IMR-90 (cell line): Measurements from ENCODE around the gene CCDC51.

Source experiments
- CEBPB ChIP-seq: IDR thresholded peaks from 2 replicates; pipeline ENCODE4 v1.6.1; 2012; ENCODE audit warnings: low read depth, low read length, improper control_type of control experiment
- CHD1 ChIP-seq: IDR thresholded peaks from 2 replicates; pipeline ENCODE4 v1.6.1; 2012; ENCODE audit warnings: low read depth, low read length, improper control_type of control experiment
- MAFK ChIP-seq: IDR thresholded peaks from 2 replicates; pipeline ENCODE4 v1.6.1; 2012; ENCODE audit warnings: low read depth, low read length, improper control_type of control experiment
- MAZ ChIP-seq: IDR thresholded peaks from 2 replicates; pipeline ENCODE4 v1.6.1; 2012; ENCODE audit warnings: low read depth, mild to moderate bottlenecking, low read length, improper control_type of control experiment, moderate library complexity, borderline replicate concordance
- MXI1 ChIP-seq: IDR thresholded peaks from 2 replicates; pipeline ENCODE4 v1.6.1; 2012; ENCODE audit warnings: low read depth, mild to moderate bottlenecking, low read length, moderate library complexity, borderline replicate concordance
- POLR2A ChIP-seq: IDR thresholded peaks from 2 replicates; pipeline ENCODE4 v1.6.1; 2012; ENCODE audit warnings: mild to moderate bottlenecking, low read depth, low read length
- RAD21 ChIP-seq: IDR thresholded peaks from 2 replicates; pipeline ENCODE4 v1.6.1; 2012; ENCODE audit warnings: low read length, improper control_type of control experiment
- RCOR1 ChIP-seq: IDR thresholded peaks from 2 replicates; pipeline ENCODE4 v1.6.1; 2012; ENCODE audit warnings: mild to moderate bottlenecking, low read length, improper control_type of control experiment; ENCODE audit not compliant: insufficient replicate concordance
- RFX5 ChIP-seq: IDR thresholded peaks from 2 replicates; pipeline ENCODE4 v1.8.0; 2012; ENCODE audit warnings: low read depth, mild to moderate bottlenecking, low read length, moderate library complexity
- SMC3 ChIP-seq: fragments of 150-350 bp; IDR thresholded peaks from 2 replicates; pipeline ENCODE4 v1.6.1; 2016; ENCODE audit warnings: low read depth, mild to moderate bottlenecking, antibody characterized with exemption, low read length, moderate library complexity
- TF ChIP-seq, protein P1 (sequence below): conservative IDR thresholded peaks from 2 replicates; pipeline ENCODE4 v1.5.1; 2012; ENCODE audit warnings: mild to moderate bottlenecking, low read depth, low read length, improper control_type of control experiment
- TF ChIP-seq, protein P2 (sequence below): fragments of 150-350 bp; IDR thresholded peaks from 2 replicates; pipeline ENCODE4 v1.6.1; 2017; ENCODE audit warnings: mild to moderate bottlenecking, antibody characterized with exemption, low read length, low read depth
- TF ChIP-seq, protein P3 (sequence below): fragments of 150-350 bp; IDR thresholded peaks from 2 replicates; pipeline ENCODE4 v1.6.1; 2016; ENCODE audit warnings: low read depth, mild to moderate bottlenecking, low read length, moderate library complexity, borderline replicate concordance

DNA sequence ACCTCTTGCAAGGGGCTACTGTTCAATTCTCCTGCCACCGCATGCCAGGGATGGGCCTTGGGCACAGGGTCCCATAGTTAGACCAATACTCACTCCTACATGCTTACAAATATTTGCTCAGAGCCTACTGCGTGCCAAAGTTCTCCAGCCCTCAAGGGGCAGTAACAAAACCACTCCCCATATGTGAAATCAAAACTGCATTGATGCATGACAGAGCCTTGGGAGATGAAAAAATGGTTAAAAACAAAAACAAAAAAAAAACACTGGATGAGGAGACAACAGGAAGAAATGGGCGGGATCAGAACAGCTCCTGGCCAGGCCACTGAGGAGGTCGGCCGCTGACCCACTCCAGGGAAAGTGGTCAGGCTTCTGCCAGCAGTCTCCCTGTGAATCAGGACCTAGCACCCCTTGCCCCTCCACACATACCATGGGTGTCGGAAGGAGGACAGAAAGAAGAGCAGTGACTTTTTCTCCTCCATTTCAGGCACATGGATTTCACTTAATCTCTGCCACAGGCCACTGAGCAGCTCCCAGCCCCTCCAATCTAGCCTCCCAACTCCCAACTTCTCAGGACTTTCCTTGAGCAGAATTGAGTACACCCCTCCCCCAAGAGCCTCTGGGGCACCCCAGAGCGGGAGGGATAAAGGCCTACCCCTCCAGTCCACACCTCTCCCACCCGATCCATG is 12.8 kb downstream of the CCDC51 start:
- TF ChIP-seq, protein P1, sequence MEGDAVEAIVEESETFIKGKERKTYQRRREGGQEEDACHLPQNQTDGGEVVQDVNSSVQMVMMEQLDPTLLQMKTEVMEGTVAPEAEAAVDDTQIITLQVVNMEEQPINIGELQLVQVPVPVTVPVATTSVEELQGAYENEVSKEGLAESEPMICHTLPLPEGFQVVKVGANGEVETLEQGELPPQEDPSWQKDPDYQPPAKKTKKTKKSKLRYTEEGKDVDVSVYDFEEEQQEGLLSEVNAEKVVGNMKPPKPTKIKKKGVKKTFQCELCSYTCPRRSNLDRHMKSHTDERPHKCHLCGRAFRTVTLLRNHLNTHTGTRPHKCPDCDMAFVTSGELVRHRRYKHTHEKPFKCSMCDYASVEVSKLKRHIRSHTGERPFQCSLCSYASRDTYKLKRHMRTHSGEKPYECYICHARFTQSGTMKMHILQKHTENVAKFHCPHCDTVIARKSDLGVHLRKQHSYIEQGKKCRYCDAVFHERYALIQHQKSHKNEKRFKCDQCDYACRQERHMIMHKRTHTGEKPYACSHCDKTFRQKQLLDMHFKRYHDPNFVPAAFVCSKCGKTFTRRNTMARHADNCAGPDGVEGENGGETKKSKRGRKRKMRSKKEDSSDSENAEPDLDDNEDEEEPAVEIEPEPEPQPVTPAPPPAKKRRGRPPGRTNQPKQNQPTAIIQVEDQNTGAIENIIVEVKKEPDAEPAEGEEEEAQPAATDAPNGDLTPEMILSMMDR, result no peak
- TF ChIP-seq POLR2A, result no peak
- TF ChIP-seq CHD1, result no peak
- TF ChIP-seq, protein P2, sequence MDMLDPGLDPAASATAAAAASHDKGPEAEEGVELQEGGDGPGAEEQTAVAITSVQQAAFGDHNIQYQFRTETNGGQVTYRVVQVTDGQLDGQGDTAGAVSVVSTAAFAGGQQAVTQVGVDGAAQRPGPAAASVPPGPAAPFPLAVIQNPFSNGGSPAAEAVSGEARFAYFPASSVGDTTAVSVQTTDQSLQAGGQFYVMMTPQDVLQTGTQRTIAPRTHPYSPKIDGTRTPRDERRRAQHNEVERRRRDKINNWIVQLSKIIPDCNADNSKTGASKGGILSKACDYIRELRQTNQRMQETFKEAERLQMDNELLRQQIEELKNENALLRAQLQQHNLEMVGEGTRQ, result no peak
- TF ChIP-seq, protein P3, sequence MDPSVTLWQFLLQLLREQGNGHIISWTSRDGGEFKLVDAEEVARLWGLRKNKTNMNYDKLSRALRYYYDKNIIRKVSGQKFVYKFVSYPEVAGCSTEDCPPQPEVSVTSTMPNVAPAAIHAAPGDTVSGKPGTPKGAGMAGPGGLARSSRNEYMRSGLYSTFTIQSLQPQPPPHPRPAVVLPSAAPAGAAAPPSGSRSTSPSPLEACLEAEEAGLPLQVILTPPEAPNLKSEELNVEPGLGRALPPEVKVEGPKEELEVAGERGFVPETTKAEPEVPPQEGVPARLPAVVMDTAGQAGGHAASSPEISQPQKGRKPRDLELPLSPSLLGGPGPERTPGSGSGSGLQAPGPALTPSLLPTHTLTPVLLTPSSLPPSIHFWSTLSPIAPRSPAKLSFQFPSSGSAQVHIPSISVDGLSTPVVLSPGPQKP, result no peak
- no peak for TF ChIP-seq SMC3
- no peak for TF ChIP-seq MAFK
- TF ChIP-seq MXI1, result no peak
- TF ChIP-seq RFX5, result no peak
- no peak for TF ChIP-seq MAZ
- no peak for TF ChIP-seq CEBPB
- no peak for TF ChIP-seq RAD21
- TF ChIP-seq RCOR1, result no peak
